ENCODE data around the gene NRL.

NRL gene

GRCh38 chr14:24143511-24143910, 28.8 kb upstream of the NRL start:
- DNase-seq = no peak

GRCh38 chr14:24141097-24141880, 26.5 kb upstream of the NRL start, which contains the start of gene EMC9:
TSS of gene EMC9 (minus strand) at chr14:24141591. CDS start at chr14:24141304, 287 bp downstream.
- peak; percentile 100 for DNase-seq

- DNase-seq = peak in 1 of 2 experiments; percentile 44
Observed at GRCh38 chr14:24139272-24139934, 24.7 kb upstream of the NRL start.

GRCh38 chr14:24138396-24139271, 23.9 kb upstream of the NRL start:
- DNase-seq = no peak

DNA sequence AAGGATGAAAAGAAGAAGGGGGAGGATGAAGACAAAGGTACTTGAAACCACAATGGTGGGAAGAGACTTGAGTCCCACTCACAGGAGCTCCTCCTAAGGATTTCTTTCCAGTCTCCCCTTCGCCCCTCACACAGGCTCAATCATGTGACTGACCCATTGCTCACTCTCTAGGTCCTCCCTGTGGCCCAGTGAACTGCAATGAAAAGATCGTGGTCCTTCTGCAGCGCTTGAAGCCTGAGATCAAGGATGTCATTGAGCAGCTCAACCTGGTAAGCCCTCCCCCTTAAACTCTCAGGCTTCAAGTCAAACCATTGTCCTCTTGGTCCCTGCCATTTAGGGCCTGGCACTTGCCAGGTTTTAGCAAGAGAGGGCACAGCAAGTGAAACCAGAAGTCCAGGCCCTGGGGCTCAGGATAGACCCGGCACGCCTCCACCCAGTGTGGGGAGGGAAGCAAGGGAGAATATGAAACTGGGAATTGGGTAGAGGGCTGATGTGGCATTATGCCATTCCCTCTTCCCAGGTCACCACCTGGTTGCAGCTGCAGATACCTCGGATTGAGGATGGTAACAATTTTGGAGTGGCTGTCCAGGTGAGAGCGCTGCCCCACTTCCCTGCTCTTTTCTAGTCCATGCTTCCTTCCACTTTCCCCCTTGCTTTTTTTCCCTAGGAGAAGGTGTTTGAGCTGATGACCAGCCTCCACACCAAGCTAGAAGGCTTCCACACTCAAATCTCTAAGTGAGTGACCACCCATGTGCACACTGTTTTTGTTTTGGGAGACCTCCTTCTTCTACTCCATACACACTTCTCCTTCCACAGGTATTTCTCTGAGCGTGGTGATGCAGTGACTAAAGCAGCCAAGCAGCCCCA, 23.0 kb upstream of the NRL start:
- DNase-seq = no peak

DNA sequence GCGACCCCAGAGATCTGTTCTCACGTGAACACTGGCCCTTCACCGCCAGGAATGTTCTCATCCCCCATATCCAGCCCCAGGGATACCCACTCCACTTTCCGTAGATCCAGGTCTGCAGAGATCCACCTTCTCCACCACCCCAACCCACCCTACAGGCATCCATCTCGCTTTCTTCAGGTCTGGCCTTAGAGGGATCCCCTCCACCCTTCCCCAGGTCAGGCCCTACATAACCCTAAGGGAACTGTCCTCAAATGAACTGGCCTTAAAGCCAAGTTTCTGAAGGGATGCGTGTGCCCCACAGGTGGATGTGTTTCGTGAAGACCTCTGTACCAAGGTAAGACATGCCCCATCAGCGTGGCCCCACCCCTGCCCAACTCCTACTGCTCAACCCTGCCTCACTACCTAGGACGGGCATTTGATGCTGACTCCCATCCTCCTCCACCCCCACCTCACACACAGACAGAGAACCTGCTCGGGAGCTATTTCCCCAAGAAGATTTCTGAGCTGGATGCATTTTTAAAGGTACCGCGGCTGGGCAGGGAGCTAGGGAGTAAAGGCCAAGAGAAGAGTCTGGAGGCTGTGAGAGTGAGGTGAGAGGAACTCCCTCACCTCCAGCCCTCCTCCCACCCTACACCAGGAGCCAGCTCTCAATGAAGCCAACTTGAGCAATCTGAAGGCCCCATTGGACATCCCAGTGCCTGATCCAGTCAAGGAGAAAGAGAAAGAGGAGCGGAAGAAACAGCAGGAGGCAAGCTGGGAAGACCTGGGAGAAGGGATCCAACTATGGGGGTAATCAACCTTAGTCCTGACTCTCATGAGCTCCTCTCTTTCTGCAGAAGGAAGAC, 22.2 kb upstream of the NRL start:
- peak in 1 of 2 experiments; percentile 40 for DNase-seq

DNA sequence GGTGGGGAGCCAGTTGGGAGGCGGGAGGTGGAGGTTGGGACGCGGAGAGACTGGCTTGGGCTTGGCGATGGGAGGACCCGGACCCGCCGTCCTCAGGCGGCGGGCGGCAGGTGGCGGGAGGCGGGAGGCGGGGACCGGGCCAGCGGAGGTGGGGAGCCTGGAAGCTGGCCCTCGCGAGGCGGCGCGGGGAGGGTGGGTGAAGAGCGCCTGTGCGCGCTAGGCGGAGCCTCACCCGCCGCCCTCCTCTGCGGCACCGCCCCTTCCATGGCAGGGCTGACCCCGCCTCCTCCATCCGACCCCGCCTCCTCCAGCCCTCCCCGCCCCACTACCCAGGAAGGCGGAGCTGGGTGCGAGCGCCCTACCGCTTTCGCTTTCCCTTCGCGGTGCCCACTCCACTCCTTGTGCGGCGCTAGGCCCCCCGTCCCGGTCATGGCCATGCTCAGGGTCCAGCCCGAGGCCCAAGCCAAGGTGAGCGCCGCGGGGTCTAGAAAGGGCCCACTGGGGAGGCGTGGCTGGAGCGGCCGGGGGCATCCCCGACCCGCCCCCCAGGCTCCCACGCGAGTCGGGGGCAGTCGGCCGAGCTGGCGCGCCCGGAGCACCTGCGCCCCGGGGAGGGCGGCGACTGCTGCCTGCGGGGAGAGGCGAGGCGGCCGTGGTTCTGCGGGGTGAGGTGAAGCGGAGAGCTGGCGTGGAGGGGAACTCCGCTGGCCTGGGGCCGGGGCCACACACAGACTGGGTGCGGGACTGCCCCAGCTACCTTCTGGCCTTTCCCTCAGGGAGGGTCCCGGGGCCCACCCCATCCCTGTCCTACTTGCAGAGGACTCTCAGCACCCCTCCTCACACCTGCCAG, 21.3 kb upstream of the NRL start, which contains the start of gene PSME1:
TSS of gene PSME1 (plus strand) at position 361 of the 850 bp plus-strand sequence. CDS start at position 430, 69 bp downstream.
- peak; percentile 88 to 94 for DNase-seq

DNA sequence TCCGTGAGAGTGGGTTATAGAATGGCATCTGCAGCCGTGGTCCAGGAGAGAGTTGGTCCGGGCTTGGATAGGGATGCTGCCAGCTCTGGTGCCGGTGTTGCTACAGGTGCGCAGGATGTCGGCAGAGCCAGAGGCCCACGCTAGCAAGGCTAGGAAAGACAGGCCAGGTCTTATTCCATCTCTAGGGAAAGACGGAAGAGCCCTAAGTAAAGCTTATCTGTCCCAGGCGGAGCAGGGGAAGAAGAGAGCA, 20.8 kb upstream of the NRL start:
- no peak for DNase-seq

- no peak for DNase-seq
Observed at GRCh38 chr14:24133735-24134134, 19.0 kb upstream of the NRL start.

GRCh38 chr14:24132976-24133375, 18.2 kb upstream of the NRL start:
- DNase-seq = no peak

GRCh38 chr14:24132061-24132685, 17.4 kb upstream of the NRL start:
- DNase-seq = no peak

DNA sequence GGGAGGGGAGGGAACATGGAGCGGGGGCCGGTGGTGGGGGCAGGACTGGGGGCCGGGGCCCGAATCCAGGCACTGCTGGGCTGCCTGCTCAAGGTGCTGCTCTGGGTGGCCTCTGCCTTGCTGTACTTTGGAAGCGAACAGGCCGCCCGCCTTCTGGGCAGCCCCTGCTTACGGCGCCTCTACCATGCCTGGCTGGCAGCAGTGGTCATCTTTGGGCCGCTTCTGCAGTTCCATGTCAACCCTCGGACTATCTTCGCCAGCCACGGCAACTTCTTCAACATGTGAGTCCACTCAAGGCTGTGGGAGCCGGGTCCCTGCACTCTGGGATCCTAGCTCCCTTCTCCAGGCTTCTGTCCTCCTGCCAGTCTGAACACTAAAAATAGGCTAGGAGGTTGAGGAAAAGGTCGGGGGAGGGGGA, 16.8 kb upstream of the NRL start:
- no peak for DNase-seq

DNA sequence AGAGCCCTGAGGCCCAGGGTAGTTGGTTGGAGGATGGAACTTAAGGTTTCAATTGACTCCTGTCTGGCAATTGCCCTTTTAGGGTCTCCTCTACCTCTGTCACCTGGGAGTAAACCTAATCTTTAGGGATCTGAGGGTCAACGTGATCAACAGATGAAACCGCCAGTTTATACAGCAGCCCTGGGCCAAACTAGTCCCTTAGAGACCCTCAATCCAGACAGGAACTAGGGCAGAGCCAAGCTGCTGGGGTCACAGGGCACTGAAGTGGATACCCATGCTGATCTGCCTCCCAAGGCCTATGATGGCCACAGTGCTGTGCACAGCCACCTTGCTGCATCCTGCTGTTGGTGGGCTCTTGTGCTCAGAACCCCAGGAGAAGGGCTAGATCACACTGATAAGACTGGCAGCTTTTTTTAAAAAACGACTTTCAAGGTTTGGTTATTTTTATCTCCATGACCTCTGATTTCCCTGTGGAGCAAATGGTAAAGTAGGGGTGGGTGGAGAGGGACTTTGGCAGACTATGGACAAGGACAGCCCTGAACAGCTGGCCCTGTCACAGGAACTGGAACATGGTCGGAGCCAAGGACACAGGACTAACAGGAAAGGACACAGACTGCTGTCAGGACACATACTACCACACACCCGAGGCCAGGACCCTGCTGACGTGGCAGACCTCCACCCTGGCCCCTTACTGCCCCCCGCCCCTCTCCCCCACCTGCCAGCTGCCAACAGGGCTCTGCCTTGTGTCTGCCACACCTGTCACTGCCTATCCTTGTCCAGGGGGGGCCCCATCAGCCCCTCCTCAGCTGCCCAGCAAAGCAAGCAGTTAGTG, 16.2 kb upstream of the NRL start:
- DNase-seq = peak in 1 of 2 experiments; percentile 74

DNA sequence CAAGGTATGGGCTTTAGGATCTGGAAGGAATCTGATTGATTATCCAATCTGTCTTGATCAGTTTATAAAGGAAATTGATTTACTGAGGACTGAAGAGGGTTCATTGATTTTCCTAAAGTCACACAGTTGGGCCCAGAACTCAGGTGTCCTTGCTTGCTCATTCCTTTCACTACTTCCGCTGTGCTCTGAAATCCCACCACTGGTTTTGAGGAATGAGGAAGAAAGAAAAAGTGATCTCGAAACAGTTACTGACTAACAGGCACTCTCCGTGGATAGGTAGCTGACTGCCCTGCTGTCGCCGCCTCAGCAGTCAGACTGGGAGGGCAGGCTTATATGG, 15.6 kb upstream of the NRL start, which contains the start of gene FITM1:
TSS of gene FITM1 (plus strand) at position 280 of the 337 bp plus-strand sequence. CDS start 905 bp downstream, outside the sequence.
- no peak for DNase-seq

- DNase-seq = no peak
Observed at GRCh38 chr14:24129410-24129998, 14.8 kb upstream of the NRL start.

DNA sequence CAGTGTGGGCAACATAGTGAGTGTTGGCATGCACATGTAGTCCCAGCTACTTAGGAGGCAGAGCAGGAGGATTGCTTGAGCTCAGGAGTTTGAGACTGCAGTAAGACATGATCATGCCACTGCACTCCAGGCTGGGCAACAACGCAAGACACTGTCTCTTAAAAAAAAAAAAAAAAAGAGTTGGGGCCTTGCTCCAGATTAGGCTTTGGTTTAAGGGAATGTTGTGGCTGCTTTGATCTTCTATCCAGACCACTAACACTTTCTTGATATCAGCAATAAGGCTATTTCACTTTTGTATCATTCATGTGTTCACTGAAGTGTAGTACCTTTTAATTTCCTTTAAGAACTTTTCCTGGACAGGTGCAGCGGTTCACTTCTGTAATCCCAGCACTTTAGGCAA, 12.9 kb upstream of the NRL start:
- no peak for DNase-seq

GRCh38 chr14:24126939-24127338, 12.2 kb upstream of the NRL start:
- no peak for DNase-seq
